Esophagus muscularis mucosa (tissue), 4 donors: ENCODE results near the gene RETREG3. TPM values are rescaled to one million over a fixed set of nuclear protein-coding genes. Genes with fewer than 3 reads are reported as not detected.

Experiments
- DNase-seq: peaks from one replicate; pipeline ENCODE4 v3.0.0-alpha.2; 2017; ENCODE audit errors: extremely low spot score
- H3K27ac ChIP-seq, 4 donors: fragments of 200-600 bp; sonication (generic); replicated peaks in 1 of 4; 1 replicate in 3 of 4; 2 replicates in 1 of 4; pipeline ENCODE4 v1.5.1; 2016 to 2019; ENCODE audit warnings: mild to moderate bottlenecking in 1 of 4
- H3K27me3 ChIP-seq, 4 donors: fragments of 200-600 bp; sonication (generic); one replicate each; pipeline versions ENCODE4 v1.5.1 to v1.6.0; 2016 to 2019
- H3K36me3 ChIP-seq, 4 donors: fragments of 200-600 bp; sonication (generic); one replicate each; pipeline ENCODE4 v1.5.1; 2016 to 2019
- H3K4me1 ChIP-seq, 4 donors: fragments of 200-600 bp; sonication (generic); one replicate each; pipeline ENCODE4 v1.5.1; 2016 to 2019
- H3K4me3 ChIP-seq, 4 donors: fragments of 200-600 bp; sonication (generic); 1 replicate in 2 of 4; 2 replicates in 2 of 4; pipeline ENCODE4 v1.5.1; 2016 to 2019; ENCODE audit warnings: mild to moderate bottlenecking in 4 of 4, moderate library complexity in 1 of 4
- H3K9me3 ChIP-seq, 4 donors: fragments of 200-600 bp; sonication (generic); 1 replicate in 3 of 4; 2 replicates in 1 of 4; pipeline ENCODE4 v1.5.1; 2016 to 2019
- CTCF ChIP-seq, 3 experiments: fragments of 200-600 bp in 2 of 3; fragments of 450-650 bp in 1 of 3; sonication (generic) in 2 of 3; IDR thresholded peaks; one replicate each; pipeline ENCODE4 v1.5.1; 2017 to 2019; ENCODE audit warnings: antibody characterized with exemption in 3 of 3, mild to moderate bottlenecking in 2 of 3, moderate library complexity in 1 of 3
- EP300 ChIP-seq: sonication (generic); formaldehyde crosslinking; IDR thresholded peaks from one replicate; pipeline ENCODE4 v1.6.1; 2017; ENCODE audit warnings: antibody characterized with exemption
- POLR2A ChIP-seq: fragments of 450-650 bp; IDR thresholded peaks from one replicate; pipeline ENCODE4 v1.6.1; 2017; ENCODE audit warnings: antibody characterized with exemption, moderate library complexity, mild to moderate bottlenecking, low read depth
- POLR2AphosphoS5 ChIP-seq, 2 donors: sonication (generic); formaldehyde crosslinking; IDR thresholded peaks; one replicate each; pipeline ENCODE4 v1.6.1; 2017; ENCODE audit warnings: antibody characterized with exemption in 2 of 2
- WGBS: methylation state at CpG from one replicate; pipeline ENCODE4 v1.1.5; 2018; 5-methylcytosine and 5-hydroxymethylcytosine counted together
- intact Hi-C: fragments of 100-400 bp; cut with DNase I; formaldehyde crosslinking; loops from one replicate; pipeline ENCODE4 v1.15.1; 2023
- total RNA-seq, 4 donors: library from RNA; depleted of rRNA; stranded (reverse); fragments of >200 nt; gene quantifications; one replicate each; pipeline versions ENCODE4 v1.1.0 to v1.2.1, GENCODE V29; 2016

The RETREG3 gene
- total RNA-seq, 4 donors from 2014 or later = 42.7 to 93.3 (median 57.0) TPM

- intact Hi-C loops = no loop called here
- Histone ChIP-seq H3K9me3 (no peaks in the 10 kb centered on the region), H3K4me3 (peak overlapping the region; percentile 63 to 89 (median 74)), H3K36me3 (peaks cover 13 to 23% (median 19%) of the 10 kb centered on the region in 4 donors), H3K27ac (peak overlapping the region; percentile 86 to 98 (median 92)), H3K27me3 (no peaks in the 10 kb centered on the region), H3K4me1 (peaks cover 18 to 56% (median 50%) of the 10 kb centered on the region in 4 donors)
- no peak for DNase-seq
- no peak for TF ChIP-seq POLR2AphosphoS5 (IDR thresholded peaks at IDR 0.05)
- no peak for TF ChIP-seq CTCF (IDR thresholded peaks at IDR 0.05)
- no peak for TF ChIP-seq EP300
- no peak for TF ChIP-seq POLR2A
- WGBS = 36% methylated on average over 26 of the region's 26 CpGs
Measured at GRCh38 chr17:42535155-42536047, 73.8 kb downstream of the RETREG3 start.

GRCh38 chr17:42531455-42532354 lies 77.5 kb downstream of the RETREG3 start:
- 16% methylated on average over 18 of the region's 60 CpGs for WGBS
- H3K27me3 ChIP-seq = no peaks in the 10 kb centered on the region
- H3K4me1 ChIP-seq = peaks cover 10 to 58% (median 52%) of the 10 kb centered on the region in 4 donors
- intact Hi-C loops = no loop called here
- TF ChIP-seq POLR2AphosphoS5 (IDR thresholded peaks at IDR 0.05) (peak; percentile 34 to 61), POLR2A (no peak), EP300 (no peak), CTCF (IDR thresholded peaks at IDR 0.05) (peak; percentile 38 to 76 (median 65))
- H3K9me3 ChIP-seq = no peaks in the 10 kb centered on the region
- peak overlapping the region; percentile 82 to 87 (median 84) for H3K27ac ChIP-seq
- peak overlapping the region; percentile 54 to 66 (median 60) for H3K4me3 ChIP-seq
- H3K36me3 ChIP-seq = no peaks in the 10 kb centered on the region
- no peak for DNase-seq

- WGBS = 82% methylated on average over 1 of the region's 2 CpGs
- DNase-seq = no peak
- peak overlapping the region; percentile 82 to 87 (median 84) for H3K27ac ChIP-seq
- no peaks in the 10 kb centered on the region for H3K36me3 ChIP-seq
- H3K4me1 ChIP-seq = peaks cover 15 to 62% (median 57%) of the 10 kb centered on the region in 4 donors
- H3K27me3 ChIP-seq = no peaks in the 10 kb centered on the region
- TF ChIP-seq POLR2A (no peak), POLR2AphosphoS5 (IDR thresholded peaks at IDR 0.05) (no peak), CTCF (IDR thresholded peaks at IDR 0.05) (no peak), EP300 (no peak)
- H3K9me3 ChIP-seq = no peaks in the 10 kb centered on the region
- intact Hi-C loops = no loop called here
- no peak overlapping the region for H3K4me3 ChIP-seq
Measured at GRCh38 chr17:42530952-42531454, 78.2 kb downstream of the RETREG3 start.

Other genes with a start within 250 kb of the RETREG3 start
- 100 to 1,000 TPM; 137 to 260 (median 211) TPM for gene STAT3, start 220.9 kb downstream of the RETREG3 start, total RNA-seq
- 1,000 to 10,000 TPM in 2 of 4 donors, 100 to 1,000 TPM in 2; 619 to 1,181 (median 1,019) TPM for gene CAVIN1, start 186.1 kb downstream of the RETREG3 start, total RNA-seq
- 10 to 100 TPM; 51.9 to 74.9 (median 63.9) TPM for gene ATP6V0A1, start 150.5 kb downstream of the RETREG3 start, total RNA-seq
- 10 to 100 TPM; 27.8 to 36.6 (median 31.8) TPM for gene NAGLU, start 73.1 kb downstream of the RETREG3 start, total RNA-seq
- gene HSD17B1, start 56.5 kb downstream of the RETREG3 start, total RNA-seq = 1 to 10 TPM in 1 of 4 donors, under 1 TPM in 3; 0.13 to 2.5 (median 0.62) TPM
- gene COASY, start 47.2 kb downstream of the RETREG3 start, total RNA-seq = 10 to 100 TPM; 13.4 to 27.5 (median 22.4) TPM
- 10 to 100 TPM; 24.9 to 34.5 (median 29.3) TPM for gene MLX, start 42.3 kb downstream of the RETREG3 start, total RNA-seq
- gene PSMC3IP, start 31.6 kb downstream of the RETREG3 start, total RNA-seq = 1 to 10 TPM; 2.2 to 5.0 (median 4.2) TPM
- gene TUBG1, start 309 bp upstream of the RETREG3 start, total RNA-seq = 10 to 100 TPM; 30.6 to 89.0 (median 55.0) TPM
- gene TUBG2, start 49.9 kb upstream of the RETREG3 start, total RNA-seq = 10 to 100 TPM; 25.3 to 40.2 (median 38.1) TPM
- 10 to 100 TPM; 20.3 to 41.2 (median 27.3) TPM for gene PLEKHH3, start 67.6 kb upstream of the RETREG3 start, total RNA-seq
- gene CCR10, start 72.5 kb upstream of the RETREG3 start, total RNA-seq = 1 to 10 TPM; 2.9 to 8.4 (median 3.7) TPM
- gene CNTNAP1, start 73.2 kb upstream of the RETREG3 start, total RNA-seq = 10 to 100 TPM in 1 of 4 donors, 1 to 10 TPM in 3; 4.7 to 13.2 (median 6.2) TPM
- 10 to 100 TPM; 40.6 to 68.2 (median 54.6) TPM for gene EZH1, start 135.7 kb upstream of the RETREG3 start, total RNA-seq
- 10 to 100 TPM; 19.5 to 45.2 (median 34.2) TPM for gene RAMP2, start 151.9 kb upstream of the RETREG3 start, total RNA-seq
- 10 to 100 TPM; 34.5 to 43.9 (median 38.0) TPM for gene VPS25, start 164.1 kb upstream of the RETREG3 start, total RNA-seq
- 1 to 10 TPM in 3 of 4 donors, under 1 TPM in 1; 0.50 to 2.9 (median 2.1) TPM for gene WNK4, start 171.2 kb upstream of the RETREG3 start, total RNA-seq
- 10 to 100 TPM; 65.9 to 74.6 (median 68.3) TPM for gene COA3, start 189.3 kb upstream of the RETREG3 start, total RNA-seq
- gene CNTD1, start 189.5 kb upstream of the RETREG3 start, total RNA-seq = 1 to 10 TPM in 1 of 4 donors, under 1 TPM in 2, not detected in 1; 0.50 to 3.9 (median 0.57) TPM
- 100 to 1,000 TPM; 165 to 293 (median 237) TPM for gene BECN1, start 214.9 kb upstream of the RETREG3 start, total RNA-seq
- gene PSME3, start 224.0 kb upstream of the RETREG3 start, total RNA-seq = 10 to 100 TPM; 68.9 to 91.5 (median 77.2) TPM
- 1 to 10 TPM in 3 of 4 donors, under 1 TPM in 1; 0.66 to 2.0 (median 1.4) TPM for gene AOC2, start 235.2 kb upstream of the RETREG3 start, total RNA-seq
- gene AOC3, start 241.8 kb upstream of the RETREG3 start, total RNA-seq = 100 to 1,000 TPM in 3 of 4 donors, 10 to 100 TPM in 1; 89.0 to 242 (median 118) TPM